HEK293 (cell line): ENCODE data around the gene OPHN1.

Experiments used
- SETDB1 ChIP-seq: IDR thresholded peaks from one replicate; pipeline ENCODE4 v1.6.1; 2017; ENCODE audit warnings: mild to moderate bottlenecking, low read length, moderate library complexity, mixed read lengths; ENCODE audit not compliant: insufficient read length
- ZFP41 ChIP-seq: fragments of 450-650 bp; formaldehyde crosslinking; IDR thresholded peaks from 2 replicates; pipeline ENCODE4 v1.5.1; 2016; ENCODE audit warnings: missing biosample characterization, missing genetic modification characterization, borderline replicate concordance
- ZNF184 ChIP-seq: fragments of 450-650 bp; IDR thresholded peaks from 2 replicates; pipeline ENCODE4 v1.5.1; 2018; ENCODE audit warnings: missing biosample characterization, mild to moderate bottlenecking, missing genetic modification characterization
- ZNF791 ChIP-seq: fragments of 450-650 bp; formaldehyde crosslinking; IDR thresholded peaks from 2 replicates; pipeline ENCODE4 v1.5.1; 2016; ENCODE audit warnings: missing biosample characterization, missing genetic modification characterization
- TF ChIP-seq, protein P1 (sequence below): fragments of 450-650 bp; formaldehyde crosslinking; IDR thresholded peaks from 2 replicates; pipeline ENCODE4 v1.5.1; 2016; ENCODE audit warnings: missing biosample characterization, missing genetic modification characterization
- TF ChIP-seq, protein P2 (sequence below): fragments of 450-650 bp; formaldehyde crosslinking; IDR thresholded peaks from 2 replicates; pipeline ENCODE4 v1.5.1; 2016; ENCODE audit warnings: missing biosample characterization, missing genetic modification characterization
- TF ChIP-seq, protein P3 (sequence below): fragments of 450-650 bp; formaldehyde crosslinking; IDR thresholded peaks from 2 replicates; pipeline ENCODE4 v1.5.1; 2016; ENCODE audit warnings: missing biosample characterization, missing genetic modification characterization

DNA sequence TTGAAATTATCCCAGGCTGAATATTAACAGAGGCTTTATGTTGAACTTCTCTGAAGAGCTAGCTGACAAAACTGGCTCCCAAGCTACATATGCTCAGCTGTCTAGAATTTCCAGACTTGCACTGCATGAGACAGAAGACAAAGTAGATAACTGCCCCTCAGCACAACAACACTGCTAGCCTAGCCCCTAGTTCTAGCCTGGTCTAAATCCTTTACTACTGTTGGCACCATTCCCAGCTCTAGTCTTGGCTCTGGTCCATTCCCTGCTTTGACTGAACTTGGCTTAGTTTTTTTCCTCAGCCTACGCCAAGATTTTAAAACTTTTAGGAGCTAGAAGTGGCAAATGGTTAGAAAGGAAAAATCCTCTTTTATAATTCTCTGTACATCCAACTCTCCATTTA is 7.6 kb upstream of the OPHN1 start:
- TF ChIP-seq, protein P1, sequence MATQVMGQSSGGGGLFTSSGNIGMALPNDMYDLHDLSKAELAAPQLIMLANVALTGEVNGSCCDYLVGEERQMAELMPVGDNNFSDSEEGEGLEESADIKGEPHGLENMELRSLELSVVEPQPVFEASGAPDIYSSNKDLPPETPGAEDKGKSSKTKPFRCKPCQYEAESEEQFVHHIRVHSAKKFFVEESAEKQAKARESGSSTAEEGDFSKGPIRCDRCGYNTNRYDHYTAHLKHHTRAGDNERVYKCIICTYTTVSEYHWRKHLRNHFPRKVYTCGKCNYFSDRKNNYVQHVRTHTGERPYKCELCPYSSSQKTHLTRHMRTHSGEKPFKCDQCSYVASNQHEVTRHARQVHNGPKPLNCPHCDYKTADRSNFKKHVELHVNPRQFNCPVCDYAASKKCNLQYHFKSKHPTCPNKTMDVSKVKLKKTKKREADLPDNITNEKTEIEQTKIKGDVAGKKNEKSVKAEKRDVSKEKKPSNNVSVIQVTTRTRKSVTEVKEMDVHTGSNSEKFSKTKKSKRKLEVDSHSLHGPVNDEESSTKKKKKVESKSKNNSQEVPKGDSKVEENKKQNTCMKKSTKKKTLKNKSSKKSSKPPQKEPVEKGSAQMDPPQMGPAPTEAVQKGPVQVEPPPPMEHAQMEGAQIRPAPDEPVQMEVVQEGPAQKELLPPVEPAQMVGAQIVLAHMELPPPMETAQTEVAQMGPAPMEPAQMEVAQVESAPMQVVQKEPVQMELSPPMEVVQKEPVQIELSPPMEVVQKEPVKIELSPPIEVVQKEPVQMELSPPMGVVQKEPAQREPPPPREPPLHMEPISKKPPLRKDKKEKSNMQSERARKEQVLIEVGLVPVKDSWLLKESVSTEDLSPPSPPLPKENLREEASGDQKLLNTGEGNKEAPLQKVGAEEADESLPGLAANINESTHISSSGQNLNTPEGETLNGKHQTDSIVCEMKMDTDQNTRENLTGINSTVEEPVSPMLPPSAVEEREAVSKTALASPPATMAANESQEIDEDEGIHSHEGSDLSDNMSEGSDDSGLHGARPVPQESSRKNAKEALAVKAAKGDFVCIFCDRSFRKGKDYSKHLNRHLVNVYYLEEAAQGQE (tag by site-specific recombination), result no peak
- TF ChIP-seq ZNF184 (tag by site-specific recombination), result no peak
- TF ChIP-seq, protein P2, sequence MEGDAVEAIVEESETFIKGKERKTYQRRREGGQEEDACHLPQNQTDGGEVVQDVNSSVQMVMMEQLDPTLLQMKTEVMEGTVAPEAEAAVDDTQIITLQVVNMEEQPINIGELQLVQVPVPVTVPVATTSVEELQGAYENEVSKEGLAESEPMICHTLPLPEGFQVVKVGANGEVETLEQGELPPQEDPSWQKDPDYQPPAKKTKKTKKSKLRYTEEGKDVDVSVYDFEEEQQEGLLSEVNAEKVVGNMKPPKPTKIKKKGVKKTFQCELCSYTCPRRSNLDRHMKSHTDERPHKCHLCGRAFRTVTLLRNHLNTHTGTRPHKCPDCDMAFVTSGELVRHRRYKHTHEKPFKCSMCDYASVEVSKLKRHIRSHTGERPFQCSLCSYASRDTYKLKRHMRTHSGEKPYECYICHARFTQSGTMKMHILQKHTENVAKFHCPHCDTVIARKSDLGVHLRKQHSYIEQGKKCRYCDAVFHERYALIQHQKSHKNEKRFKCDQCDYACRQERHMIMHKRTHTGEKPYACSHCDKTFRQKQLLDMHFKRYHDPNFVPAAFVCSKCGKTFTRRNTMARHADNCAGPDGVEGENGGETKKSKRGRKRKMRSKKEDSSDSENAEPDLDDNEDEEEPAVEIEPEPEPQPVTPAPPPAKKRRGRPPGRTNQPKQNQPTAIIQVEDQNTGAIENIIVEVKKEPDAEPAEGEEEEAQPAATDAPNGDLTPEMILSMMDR, result no peak
- TF ChIP-seq ZNF791, result no peak
- TF ChIP-seq, protein P3, sequence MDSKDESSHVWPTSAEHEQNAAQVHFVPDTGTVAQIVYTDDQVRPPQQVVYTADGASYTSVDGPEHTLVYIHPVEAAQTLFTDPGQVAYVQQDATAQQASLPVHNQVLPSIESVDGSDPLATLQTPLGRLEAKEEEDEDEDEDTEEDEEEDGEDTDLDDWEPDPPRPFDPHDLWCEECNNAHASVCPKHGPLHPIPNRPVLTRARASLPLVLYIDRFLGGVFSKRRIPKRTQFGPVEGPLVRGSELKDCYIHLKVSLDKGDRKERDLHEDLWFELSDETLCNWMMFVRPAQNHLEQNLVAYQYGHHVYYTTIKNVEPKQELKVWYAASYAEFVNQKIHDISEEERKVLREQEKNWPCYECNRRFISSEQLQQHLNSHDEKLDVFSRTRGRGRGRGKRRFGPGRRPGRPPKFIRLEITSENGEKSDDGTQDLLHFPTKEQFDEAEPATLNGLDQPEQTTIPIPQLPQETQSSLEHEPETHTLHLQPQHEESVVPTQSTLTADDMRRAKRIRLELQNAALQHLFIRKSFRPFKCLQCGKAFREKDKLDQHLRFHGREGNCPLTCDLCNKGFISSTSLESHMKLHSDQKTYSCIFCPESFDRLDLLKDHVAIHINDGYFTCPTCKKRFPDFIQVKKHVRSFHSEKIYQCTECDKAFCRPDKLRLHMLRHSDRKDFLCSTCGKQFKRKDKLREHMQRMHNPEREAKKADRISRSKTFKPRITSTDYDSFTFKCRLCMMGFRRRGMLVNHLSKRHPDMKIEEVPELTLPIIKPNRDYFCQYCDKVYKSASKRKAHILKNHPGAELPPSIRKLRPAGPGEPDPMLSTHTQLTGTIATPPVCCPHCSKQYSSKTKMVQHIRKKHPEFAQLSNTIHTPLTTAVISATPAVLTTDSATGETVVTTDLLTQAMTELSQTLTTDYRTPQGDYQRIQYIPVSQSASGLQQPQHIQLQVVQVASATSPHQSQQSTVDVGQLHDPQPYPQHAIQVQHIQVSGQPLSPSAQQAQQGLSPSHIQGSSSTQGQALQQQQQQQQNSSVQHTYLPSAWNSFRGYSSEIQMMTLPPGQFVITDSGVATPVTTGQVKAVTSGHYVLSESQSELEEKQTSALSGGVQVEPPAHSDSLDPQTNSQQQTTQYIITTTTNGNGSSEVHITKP (tag by site-specific recombination), result no peak
- TF ChIP-seq ZFP41 (tag by site-specific recombination), result no peak
- no peak for TF ChIP-seq SETDB1
